ENCODE data around the gene EFTUD2.

The EFTUD2 gene

GRCh38 chr17:44875761-44876160, 23.5 kb downstream of the EFTUD2 start (continued):
- TF ChIP-seq, protein P1, sequence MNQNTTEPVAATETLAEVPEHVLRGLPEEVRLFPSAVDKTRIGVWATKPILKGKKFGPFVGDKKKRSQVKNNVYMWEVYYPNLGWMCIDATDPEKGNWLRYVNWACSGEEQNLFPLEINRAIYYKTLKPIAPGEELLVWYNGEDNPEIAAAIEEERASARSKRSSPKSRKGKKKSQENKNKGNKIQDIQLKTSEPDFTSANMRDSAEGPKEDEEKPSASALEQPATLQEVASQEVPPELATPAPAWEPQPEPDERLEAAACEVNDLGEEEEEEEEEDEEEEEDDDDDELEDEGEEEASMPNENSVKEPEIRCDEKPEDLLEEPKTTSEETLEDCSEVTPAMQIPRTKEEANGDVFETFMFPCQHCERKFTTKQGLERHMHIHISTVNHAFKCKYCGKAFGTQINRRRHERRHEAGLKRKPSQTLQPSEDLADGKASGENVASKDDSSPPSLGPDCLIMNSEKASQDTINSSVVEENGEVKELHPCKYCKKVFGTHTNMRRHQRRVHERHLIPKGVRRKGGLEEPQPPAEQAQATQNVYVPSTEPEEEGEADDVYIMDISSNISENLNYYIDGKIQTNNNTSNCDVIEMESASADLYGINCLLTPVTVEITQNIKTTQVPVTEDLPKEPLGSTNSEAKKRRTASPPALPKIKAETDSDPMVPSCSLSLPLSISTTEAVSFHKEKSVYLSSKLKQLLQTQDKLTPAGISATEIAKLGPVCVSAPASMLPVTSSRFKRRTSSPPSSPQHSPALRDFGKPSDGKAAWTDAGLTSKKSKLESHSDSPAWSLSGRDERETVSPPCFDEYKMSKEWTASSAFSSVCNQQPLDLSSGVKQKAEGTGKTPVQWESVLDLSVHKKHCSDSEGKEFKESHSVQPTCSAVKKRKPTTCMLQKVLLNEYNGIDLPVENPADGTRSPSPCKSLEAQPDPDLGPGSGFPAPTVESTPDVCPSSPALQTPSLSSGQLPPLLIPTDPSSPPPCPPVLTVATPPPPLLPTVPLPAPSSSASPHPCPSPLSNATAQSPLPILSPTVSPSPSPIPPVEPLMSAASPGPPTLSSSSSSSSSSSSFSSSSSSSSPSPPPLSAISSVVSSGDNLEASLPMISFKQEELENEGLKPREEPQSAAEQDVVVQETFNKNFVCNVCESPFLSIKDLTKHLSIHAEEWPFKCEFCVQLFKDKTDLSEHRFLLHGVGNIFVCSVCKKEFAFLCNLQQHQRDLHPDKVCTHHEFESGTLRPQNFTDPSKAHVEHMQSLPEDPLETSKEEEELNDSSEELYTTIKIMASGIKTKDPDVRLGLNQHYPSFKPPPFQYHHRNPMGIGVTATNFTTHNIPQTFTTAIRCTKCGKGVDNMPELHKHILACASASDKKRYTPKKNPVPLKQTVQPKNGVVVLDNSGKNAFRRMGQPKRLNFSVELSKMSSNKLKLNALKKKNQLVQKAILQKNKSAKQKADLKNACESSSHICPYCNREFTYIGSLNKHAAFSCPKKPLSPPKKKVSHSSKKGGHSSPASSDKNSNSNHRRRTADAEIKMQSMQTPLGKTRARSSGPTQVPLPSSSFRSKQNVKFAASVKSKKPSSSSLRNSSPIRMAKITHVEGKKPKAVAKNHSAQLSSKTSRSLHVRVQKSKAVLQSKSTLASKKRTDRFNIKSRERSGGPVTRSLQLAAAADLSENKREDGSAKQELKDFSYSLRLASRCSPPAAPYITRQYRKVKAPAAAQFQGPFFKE (tag by site-specific recombination; IDR thresholded peaks at IDR 0.05; ENCODE audit: borderline replicate concordance): no peak
- TF ChIP-seq SP7 (tag by site-specific recombination; IDR thresholded peaks at IDR 0.05) (no peak), EGR2 (tag by site-specific recombination; IDR thresholded peaks at IDR 0.05; ENCODE audit: low read depth) (no peak), ZNF302 (tag by site-specific recombination; IDR thresholded peaks at IDR 0.05; ENCODE audit: low read depth) (no peak), ZNF280D (tag by site-specific recombination; IDR thresholded peaks at IDR 0.05) (no peak), ZNF513 (tag by site-specific recombination; IDR thresholded peaks at IDR 0.05) (no peak), ZNF785 (tag by site-specific recombination; IDR thresholded peaks at IDR 0.05) (no peak), ZNF211 (tag by site-specific recombination; IDR thresholded peaks at IDR 0.05; ENCODE audit: low read depth) (no peak)

DNA sequence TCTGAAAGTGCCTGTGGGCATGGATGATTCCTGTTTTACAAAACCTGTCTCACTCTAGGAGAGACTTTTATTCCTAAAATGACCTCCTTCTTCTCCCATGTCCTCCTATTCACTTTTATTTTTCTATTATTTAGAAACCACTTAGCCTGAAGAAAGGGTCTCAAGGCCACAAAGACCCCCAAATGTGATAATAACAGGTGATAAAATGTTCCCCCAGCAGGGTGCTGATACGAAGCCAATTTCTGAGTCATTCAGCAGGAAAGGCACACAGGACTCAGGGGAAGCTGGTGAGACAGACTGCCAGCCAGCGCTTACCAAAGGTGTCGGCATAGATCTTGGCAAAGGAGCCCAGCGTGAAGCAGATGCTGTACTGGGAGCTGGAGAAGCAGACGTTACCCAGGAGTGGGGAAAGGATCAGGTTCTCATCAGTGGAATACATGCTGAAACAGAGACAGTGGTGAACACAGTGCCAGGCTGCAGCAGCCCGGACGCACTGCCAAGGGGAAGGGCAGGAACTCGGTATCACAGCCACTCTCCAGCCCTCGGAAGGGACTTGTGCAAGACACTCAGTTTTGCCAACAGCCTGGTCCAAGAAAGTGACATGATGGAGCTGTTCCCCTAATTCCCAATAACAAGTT, 27.0 kb downstream of the EFTUD2 start:
- ChIA-PET CTCF (interaction anchor here (1.1 to 13.6 kb wide), 3 partner anchors 7 to 93 kb away, joined by 3 to 221 read pairs (median 25); no protein-coding TSS in a partner anchor), POLR2A (no interaction called here)
- Histone ChIP-seq H3K36me3 (ENCODE audit: control insufficient read depth in 2 of 2, insufficient read depth in 1 of 2, low read length in 2 of 2) (peaks cover 71 to 86% of the 10 kb centered on the region in 2 experiments), H3K9me3 (ENCODE audit: control insufficient read depth, insufficient read depth, low read depth, low read length) (no peaks in the 10 kb centered on the region), H3K4me3 (ENCODE audit: low read depth, low read length) (no peak overlapping the region), H3K27ac (ENCODE audit: extremely low read depth, low read depth, low read length) (no peak overlapping the region), H3K4me1 (ENCODE audit: control insufficient read depth, insufficient read depth, low read length) (no peaks in the 10 kb centered on the region)
- TF ChIP-seq ZNF280C (tag by site-specific recombination; IDR thresholded peaks at IDR 0.05) (no peak), ZNF223 (tag by site-specific recombination; IDR thresholded peaks at IDR 0.05) (no peak), ZIC2 (tag by site-specific recombination; IDR thresholded peaks at IDR 0.05) (peak; percentile 92), RBAK (tag by site-specific recombination; IDR thresholded peaks at IDR 0.05) (no peak), ZNF677 (tag by site-specific recombination; IDR thresholded peaks at IDR 0.05) (no peak), ZNF521 (tag by site-specific recombination; IDR thresholded peaks at IDR 0.05) (no peak), ZNF239 (tag by site-specific recombination; IDR thresholded peaks at IDR 0.05) (no peak), MYNN (tag by site-specific recombination; IDR thresholded peaks at IDR 0.05; ENCODE audit: borderline replicate concordance) (peak; percentile 63; the same call in 1 of the 2 replicates), ZBTB17 (tag by site-specific recombination; IDR thresholded peaks at IDR 0.05) (no peak), ZNF19 (tag by site-specific recombination; IDR thresholded peaks at IDR 0.05; ENCODE audit: low read depth) (no peak)
- TF ChIP-seq, protein P2, sequence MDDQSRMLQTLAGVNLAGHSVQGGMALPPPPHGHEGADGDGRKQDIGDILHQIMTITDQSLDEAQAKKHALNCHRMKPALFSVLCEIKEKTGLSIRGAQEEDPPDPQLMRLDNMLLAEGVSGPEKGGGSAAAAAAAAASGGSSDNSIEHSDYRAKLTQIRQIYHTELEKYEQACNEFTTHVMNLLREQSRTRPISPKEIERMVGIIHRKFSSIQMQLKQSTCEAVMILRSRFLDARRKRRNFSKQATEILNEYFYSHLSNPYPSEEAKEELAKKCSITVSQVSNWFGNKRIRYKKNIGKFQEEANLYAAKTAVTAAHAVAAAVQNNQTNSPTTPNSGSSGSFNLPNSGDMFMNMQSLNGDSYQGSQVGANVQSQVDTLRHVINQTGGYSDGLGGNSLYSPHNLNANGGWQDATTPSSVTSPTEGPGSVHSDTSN (CRISPR knock-in tag; IDR thresholded peaks at IDR 0.05): no peak

Measured in HEK293 (cell line).